Right lobe of liver (tissue), 6 donors: Measurements from ENCODE around the gene CEP85L. TPM values are rescaled to one million over a fixed set of nuclear protein-coding genes. Genes with fewer than 3 reads are reported as not detected.

Experiments
- ATAC-seq, 4 donors: fragments of 200-7000 bp; cut with Tn5 transposase; one replicate each; pipeline ENCODE4 v1.9.1; 2020; ENCODE audit warnings: mild to moderate bottlenecking in 4 of 4, moderate library complexity in 4 of 4
- DNase-seq, 3 donors: peaks; one replicate each; pipeline ENCODE4 v3.0.0-alpha.2; 2020
- H3K27ac ChIP-seq, 3 donors: fragments of 200-600 bp; one replicate each; pipeline ENCODE4 v1.8.0; 2022
- H3K27me3 ChIP-seq, 2 donors: fragments of 200-600 bp; one replicate each; pipeline ENCODE4 v1.8.0; 2022
- H3K36me3 ChIP-seq, 4 donors: fragments of 200-600 bp; sonication (generic) in 1 of 4; one replicate each; pipeline versions ENCODE4 v1.5.1 to v1.8.0; 2017 to 2022; ENCODE audit warnings: control low read depth in 1 of 4
- H3K4me1 ChIP-seq, 4 donors: fragments of 200-600 bp; sonication (generic) in 1 of 4; one replicate each; pipeline versions ENCODE4 v1.5.1 to v1.8.0; 2017 to 2022; ENCODE audit warnings: control low read depth in 1 of 4
- H3K4me3 ChIP-seq, 3 donors: fragments of 200-600 bp; one replicate each; pipeline ENCODE4 v1.8.0; 2022
- H3K9me3 ChIP-seq, 4 donors: fragments of 200-600 bp; sonication (generic) in 1 of 4; one replicate each; pipeline versions ENCODE4 v1.5.1 to v1.8.0; 2017 to 2022; ENCODE audit warnings: control low read depth in 1 of 4
- POLR2A ChIP-seq: fragments of 450-650 bp; IDR thresholded peaks from one replicate; pipeline ENCODE4 v1.6.1; 2017; ENCODE audit warnings: antibody characterized with exemption, mild to moderate bottlenecking
- WGBS: methylation state at CpG from one replicate; pipeline ENCODE4 v1.1.6; 2018; ENCODE audit warnings: low coverage, low lambda C conversion rate; ENCODE audit not compliant: insufficient coverage; ENCODE audit errors: missing lambda C conversion rate; 5-methylcytosine and 5-hydroxymethylcytosine counted together
- intact Hi-C, 2 donors: fragments of 100-400 bp; cut with DNase I; formaldehyde crosslinking; loops; one replicate each; pipeline versions ENCODE4 v1.11.2 to v1.14.1; 2022
- total RNA-seq, 6 experiments: library from RNA; depleted of rRNA in 2 of 6; stranded (reverse); fragments of >200 nt in 2 of 6; fragmentation: NEBNext Ultra II Directional in 3 of 6; extraction: Animal tissue kit (Norgen Biotek cat#: 25700) in 3 of 6; gene quantifications; one replicate each; pipeline versions ENCODE4 v1.1.0 to v1.2.4, GENCODE V29; 2016 to 2023
- TF ChIP-seq, protein P1 (sequence below), 4 donors: fragments of 200-600 bp in 3 of 4; fragments of 450-650 bp in 1 of 4; IDR thresholded peaks; one replicate each; pipeline versions ENCODE4 v1.5.1 to v1.8.0; 2016 to 2022; ENCODE audit warnings: antibody characterized with exemption in 4 of 4, mild to moderate bottlenecking in 2 of 4
- donor health status: DM: no; HTN: yes; CAD: no.
- donor health status: DM: no; HTN: no; CAD: no.
- donor health status: DM: no; HTN: no; CAD: no.
- donor health status: DM: no; HTN: yes; CAD: no.
- donor health status: DM: no; HTN: yes; CAD: no.

The CEP85L gene
- total RNA-seq, 6 experiments from 2014 or later, result 2.9 to 8.7 (median 4.1) TPM

DNA sequence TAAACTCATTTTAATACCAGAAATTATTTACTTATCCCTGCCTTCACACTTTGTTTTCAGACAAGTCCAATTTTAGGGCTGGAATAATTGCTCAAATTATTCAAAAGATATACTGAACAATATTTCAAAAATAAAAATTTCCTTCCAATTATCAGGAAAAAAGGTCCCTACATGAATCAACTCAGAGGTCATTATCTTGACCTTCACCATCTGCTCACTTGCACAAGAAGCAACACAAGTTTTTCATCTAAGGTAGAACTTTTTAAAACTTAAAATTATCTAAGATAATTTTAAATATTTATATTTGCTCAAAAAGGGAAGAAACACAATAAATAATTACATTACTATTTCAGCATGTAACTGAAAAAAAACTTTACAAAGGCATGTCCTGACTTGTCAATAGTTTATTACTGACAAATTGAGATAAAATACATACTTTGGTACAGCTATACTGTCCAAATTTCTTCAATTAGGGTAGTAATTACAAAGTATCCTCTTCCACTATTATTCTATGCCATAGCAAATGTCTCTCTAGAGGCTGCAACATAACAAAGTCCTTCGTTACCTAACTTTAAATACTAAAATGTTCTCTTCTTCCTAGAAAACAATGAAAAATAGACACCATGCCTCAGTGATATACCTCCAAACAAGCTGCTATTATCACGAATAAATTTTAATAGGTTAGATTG is 2.4 kb downstream of the CEP85L start:
- 36% methylated on average over 2 of the region's 2 CpGs for WGBS
- ATAC-seq, result no peak
- intact Hi-C loops, result no loop called here
- Histone ChIP-seq H3K4me1 (peaks cover 0 to 19% (median 0%) of the 10 kb centered on the region in 4 donors), H3K4me3 (no peak overlapping the region), H3K9me3 (no peaks in the 10 kb centered on the region), H3K36me3 (no peaks in the 10 kb centered on the region), H3K27ac (no peak overlapping the region), H3K27me3 (no peaks in the 10 kb centered on the region)
- DNase-seq, result no peak
- TF ChIP-seq POLR2A, result no peak
- TF ChIP-seq, protein P1, sequence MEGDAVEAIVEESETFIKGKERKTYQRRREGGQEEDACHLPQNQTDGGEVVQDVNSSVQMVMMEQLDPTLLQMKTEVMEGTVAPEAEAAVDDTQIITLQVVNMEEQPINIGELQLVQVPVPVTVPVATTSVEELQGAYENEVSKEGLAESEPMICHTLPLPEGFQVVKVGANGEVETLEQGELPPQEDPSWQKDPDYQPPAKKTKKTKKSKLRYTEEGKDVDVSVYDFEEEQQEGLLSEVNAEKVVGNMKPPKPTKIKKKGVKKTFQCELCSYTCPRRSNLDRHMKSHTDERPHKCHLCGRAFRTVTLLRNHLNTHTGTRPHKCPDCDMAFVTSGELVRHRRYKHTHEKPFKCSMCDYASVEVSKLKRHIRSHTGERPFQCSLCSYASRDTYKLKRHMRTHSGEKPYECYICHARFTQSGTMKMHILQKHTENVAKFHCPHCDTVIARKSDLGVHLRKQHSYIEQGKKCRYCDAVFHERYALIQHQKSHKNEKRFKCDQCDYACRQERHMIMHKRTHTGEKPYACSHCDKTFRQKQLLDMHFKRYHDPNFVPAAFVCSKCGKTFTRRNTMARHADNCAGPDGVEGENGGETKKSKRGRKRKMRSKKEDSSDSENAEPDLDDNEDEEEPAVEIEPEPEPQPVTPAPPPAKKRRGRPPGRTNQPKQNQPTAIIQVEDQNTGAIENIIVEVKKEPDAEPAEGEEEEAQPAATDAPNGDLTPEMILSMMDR (IDR thresholded peaks at IDR 0.05), result no peak

DNA sequence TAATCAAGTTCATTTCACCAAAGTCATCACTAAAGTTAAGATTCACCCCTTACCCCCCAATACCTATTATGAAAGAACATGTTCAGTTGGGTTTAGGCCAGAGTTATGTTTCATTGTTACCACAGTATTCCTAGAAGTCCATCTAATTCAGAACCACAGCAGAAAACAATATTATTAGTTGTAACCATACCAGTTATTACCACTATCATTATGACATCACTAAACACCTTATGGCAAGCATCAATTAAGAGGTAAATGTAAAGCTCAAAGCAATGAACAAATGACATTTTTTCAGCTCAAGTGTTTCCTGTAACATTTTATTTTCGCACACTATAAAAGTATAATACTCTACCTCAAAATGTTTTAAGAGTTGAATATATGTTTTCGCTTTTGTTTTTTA is 4.4 kb downstream of the CEP85L start:
- no peak for DNase-seq
- H3K9me3 ChIP-seq, result no peaks in the 10 kb centered on the region
- no peak overlapping the region for H3K4me3 ChIP-seq
- no peak overlapping the region for H3K27ac ChIP-seq
- no peaks in the 10 kb centered on the region for H3K36me3 ChIP-seq
- intact Hi-C loops, result no loop called here
- no peak for ATAC-seq
- no peaks in the 10 kb centered on the region for H3K27me3 ChIP-seq
- peaks cover 0 to 19% (median 0%) of the 10 kb centered on the region in 4 donors for H3K4me1 ChIP-seq
- TF ChIP-seq, protein P1 (IDR thresholded peaks at IDR 0.05), result no peak
- TF ChIP-seq POLR2A, result no peak
- 100% methylated on average over 2 of the region's 2 CpGs for WGBS

DNA sequence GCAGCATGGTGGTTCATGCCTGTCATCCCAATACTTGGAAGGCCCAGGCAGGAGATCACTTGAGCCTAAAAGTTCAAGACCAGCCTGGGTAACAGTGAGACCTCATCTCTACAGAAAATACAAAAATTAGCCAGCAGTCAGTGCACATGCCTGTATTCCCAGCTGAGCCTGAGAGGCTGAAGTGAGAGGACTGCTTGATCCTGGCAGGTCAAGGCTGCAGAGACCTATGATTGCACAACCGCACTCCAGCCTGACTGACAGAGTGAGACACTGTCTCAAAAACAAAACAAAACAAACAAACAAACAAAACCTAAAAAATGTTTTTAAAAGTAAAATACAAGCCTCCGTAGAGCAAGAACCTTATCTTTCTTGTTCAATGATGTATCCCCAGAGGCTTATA is 6.0 kb downstream of the CEP85L start:
- peaks cover 0 to 19% (median 0%) of the 10 kb centered on the region in 4 donors for H3K4me1 ChIP-seq
- no peak for TF ChIP-seq POLR2A
- TF ChIP-seq, protein P1 (IDR thresholded peaks at IDR 0.05), result no peak
- H3K27ac ChIP-seq, result peak overlapping the region in 1 of 3 donors; percentile 11
- ATAC-seq, result peak; percentile 86 to 95 (median 93)
- no peaks in the 10 kb centered on the region for H3K9me3 ChIP-seq
- DNase-seq, result peak; percentile 45 to 68 (median 58)
- H3K36me3 ChIP-seq, result no peaks in the 10 kb centered on the region
- 32% methylated on average over 2 of the region's 2 CpGs for WGBS
- no peak overlapping the region for H3K4me3 ChIP-seq
- intact Hi-C loops, result no loop called here
- H3K27me3 ChIP-seq, result no peaks in the 10 kb centered on the region

DNA sequence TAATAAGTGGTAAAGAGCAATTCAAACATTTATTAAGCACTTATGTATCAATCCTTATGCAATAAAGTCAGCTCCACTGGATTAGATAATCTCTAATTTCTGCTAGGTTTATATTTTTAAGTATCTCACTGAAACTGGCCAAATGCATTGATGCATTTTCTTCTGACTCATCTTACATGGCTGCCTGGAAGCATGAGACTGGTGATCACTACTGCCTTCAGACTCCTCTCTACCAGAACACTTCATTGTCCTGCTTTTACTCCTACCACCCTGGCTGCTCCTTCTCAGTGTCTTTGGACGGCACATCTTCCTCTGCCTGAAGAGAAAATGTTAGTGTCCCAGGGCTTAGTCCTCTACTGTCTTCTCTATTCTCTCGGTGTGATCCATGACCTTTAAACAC is 7.4 kb downstream of the CEP85L start:
- intact Hi-C loops, result no loop called here
- H3K27ac ChIP-seq, result no peak overlapping the region
- ATAC-seq (no peak), DNase-seq (no peak)
- WGBS, result 85% methylated on average over 2 of the region's 2 CpGs
- no peaks in the 10 kb centered on the region for H3K36me3 ChIP-seq
- no peaks in the 10 kb centered on the region for H3K9me3 ChIP-seq
- no peaks in the 10 kb centered on the region for H3K27me3 ChIP-seq
- peaks cover 0 to 14% (median 0%) of the 10 kb centered on the region in 4 donors for H3K4me1 ChIP-seq
- no peak overlapping the region for H3K4me3 ChIP-seq
- TF ChIP-seq POLR2A, result no peak
- TF ChIP-seq, protein P1 (IDR thresholded peaks at IDR 0.05), result no peak
